HEK293 (cell line): ENCODE results near the gene LENEP.

Source experiments
- CTCF ChIP-seq: fragments of 450-650 bp; formaldehyde crosslinking; IDR thresholded peaks from 2 replicates; pipeline ENCODE4 v1.5.1; 2016; ENCODE audit warnings: missing biosample characterization, missing genetic modification characterization
- KLF16 ChIP-seq: fragments of 450-650 bp; formaldehyde crosslinking; IDR thresholded peaks from 2 replicates; pipeline ENCODE4 v1.5.1; 2017; ENCODE audit warnings: missing biosample characterization, missing genetic modification characterization
- PATZ1 ChIP-seq: fragments of 450-650 bp; formaldehyde crosslinking; IDR thresholded peaks from 2 replicates; pipeline ENCODE4 v1.5.1; 2016; ENCODE audit warnings: missing biosample characterization, missing genetic modification characterization
- TSHZ1 ChIP-seq: fragments of 450-650 bp; formaldehyde crosslinking; IDR thresholded peaks from 2 replicates; pipeline ENCODE4 v1.5.1; 2016; ENCODE audit warnings: missing biosample characterization, missing genetic modification characterization, borderline replicate concordance
- ZBTB10 ChIP-seq: fragments of 450-650 bp; formaldehyde crosslinking; IDR thresholded peaks from 2 replicates; pipeline ENCODE4 v1.5.1; 2016; ENCODE audit warnings: missing biosample characterization, missing genetic modification characterization
- ZBTB17 ChIP-seq: fragments of 450-650 bp; formaldehyde crosslinking; IDR thresholded peaks from 2 replicates; pipeline ENCODE4 v1.5.1; 2016; ENCODE audit warnings: missing biosample characterization, missing genetic modification characterization
- ZNF174 ChIP-seq: fragments of 450-650 bp; formaldehyde crosslinking; IDR thresholded peaks from 2 replicates; pipeline ENCODE4 v1.5.0; 2017; ENCODE audit warnings: missing biosample characterization, mild to moderate bottlenecking, missing genetic modification characterization
- ZNF23 ChIP-seq: fragments of 450-650 bp; formaldehyde crosslinking; IDR thresholded peaks from 2 replicates; pipeline ENCODE4 v1.5.1; 2016; ENCODE audit warnings: missing biosample characterization, missing genetic modification characterization, borderline replicate concordance
- ZNF776 ChIP-seq: fragments of 450-650 bp; formaldehyde crosslinking; IDR thresholded peaks from 2 replicates; pipeline ENCODE4 v1.5.0; 2017; ENCODE audit warnings: missing biosample characterization, missing genetic modification characterization, borderline replicate concordance
- TF ChIP-seq, protein P1 (sequence below): fragments of 450-650 bp; formaldehyde crosslinking; IDR thresholded peaks from 2 replicates; pipeline ENCODE4 v1.5.1; 2016; ENCODE audit warnings: missing biosample characterization, missing genetic modification characterization, low read depth
- TF ChIP-seq, protein P2 (sequence below): fragments of 450-650 bp; formaldehyde crosslinking; IDR thresholded peaks from 2 replicates; pipeline ENCODE4 v1.5.1; 2016; ENCODE audit warnings: missing biosample characterization, missing genetic modification characterization

DNA sequence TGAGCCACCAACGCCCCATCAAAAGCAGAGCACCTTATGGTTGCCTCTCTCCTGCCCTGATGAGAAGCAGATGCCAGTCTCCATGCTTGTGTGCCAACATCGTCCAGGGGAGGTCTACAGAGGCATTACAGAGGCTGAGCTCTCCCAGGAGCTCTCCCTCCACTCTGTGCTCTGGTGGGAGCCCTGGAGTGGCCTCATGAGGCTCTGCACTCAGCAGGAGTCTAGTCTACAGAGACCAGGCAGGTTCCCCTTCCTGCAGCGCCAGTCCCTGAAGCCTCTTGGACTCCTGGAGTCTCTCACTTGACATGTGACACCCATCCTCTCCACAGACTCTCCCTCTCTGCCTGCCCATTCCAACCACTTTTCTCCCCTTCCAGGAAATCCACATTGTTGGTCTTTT lies 43.7 kb downstream of the LENEP start:
- no peak for TF ChIP-seq TSHZ1 (tag by site-specific recombination)
- TF ChIP-seq, protein P1, sequence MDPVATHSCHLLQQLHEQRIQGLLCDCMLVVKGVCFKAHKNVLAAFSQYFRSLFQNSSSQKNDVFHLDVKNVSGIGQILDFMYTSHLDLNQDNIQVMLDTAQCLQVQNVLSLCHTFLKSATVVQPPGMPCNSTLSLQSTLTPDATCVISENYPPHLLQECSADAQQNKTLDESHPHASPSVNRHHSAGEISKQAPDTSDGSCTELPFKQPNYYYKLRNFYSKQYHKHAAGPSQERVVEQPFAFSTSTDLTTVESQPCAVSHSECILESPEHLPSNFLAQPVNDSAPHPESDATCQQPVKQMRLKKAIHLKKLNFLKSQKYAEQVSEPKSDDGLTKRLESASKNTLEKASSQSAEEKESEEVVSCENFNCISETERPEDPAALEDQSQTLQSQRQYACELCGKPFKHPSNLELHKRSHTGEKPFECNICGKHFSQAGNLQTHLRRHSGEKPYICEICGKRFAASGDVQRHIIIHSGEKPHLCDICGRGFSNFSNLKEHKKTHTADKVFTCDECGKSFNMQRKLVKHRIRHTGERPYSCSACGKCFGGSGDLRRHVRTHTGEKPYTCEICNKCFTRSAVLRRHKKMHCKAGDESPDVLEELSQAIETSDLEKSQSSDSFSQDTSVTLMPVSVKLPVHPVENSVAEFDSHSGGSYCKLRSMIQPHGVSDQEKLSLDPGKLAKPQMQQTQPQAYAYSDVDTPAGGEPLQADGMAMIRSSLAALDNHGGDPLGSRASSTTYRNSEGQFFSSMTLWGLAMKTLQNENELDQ (tag by site-specific recombination) = no peak
- no peak for TF ChIP-seq ZNF776 (tag by site-specific recombination)
- no peak for TF ChIP-seq ZBTB10
- TF ChIP-seq ZBTB17 (tag by site-specific recombination) = no peak
- TF ChIP-seq CTCF (tag by site-specific recombination) = no peak
- no peak for TF ChIP-seq PATZ1 (tag by site-specific recombination)
- TF ChIP-seq, protein P2, sequence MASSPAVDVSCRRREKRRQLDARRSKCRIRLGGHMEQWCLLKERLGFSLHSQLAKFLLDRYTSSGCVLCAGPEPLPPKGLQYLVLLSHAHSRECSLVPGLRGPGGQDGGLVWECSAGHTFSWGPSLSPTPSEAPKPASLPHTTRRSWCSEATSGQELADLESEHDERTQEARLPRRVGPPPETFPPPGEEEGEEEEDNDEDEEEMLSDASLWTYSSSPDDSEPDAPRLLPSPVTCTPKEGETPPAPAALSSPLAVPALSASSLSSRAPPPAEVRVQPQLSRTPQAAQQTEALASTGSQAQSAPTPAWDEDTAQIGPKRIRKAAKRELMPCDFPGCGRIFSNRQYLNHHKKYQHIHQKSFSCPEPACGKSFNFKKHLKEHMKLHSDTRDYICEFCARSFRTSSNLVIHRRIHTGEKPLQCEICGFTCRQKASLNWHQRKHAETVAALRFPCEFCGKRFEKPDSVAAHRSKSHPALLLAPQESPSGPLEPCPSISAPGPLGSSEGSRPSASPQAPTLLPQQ = no peak
- TF ChIP-seq KLF16 = no peak
- TF ChIP-seq ZNF23 (tag by site-specific recombination) = no peak
- no peak for TF ChIP-seq ZNF174 (tag by site-specific recombination)
